ENCODE results near the gene THYN1.

The THYN1 gene

GRCh38 chr11:134243913-134244312 is 9.2 kb downstream of the THYN1 start:
- H3F3A ChIP-seq (ENCODE audit: insufficient read depth, low read length) = no peaks in the 10 kb centered on the region
- no peak overlapping the region for H3K27ac ChIP-seq (ENCODE audit: low read depth, low read length, poor library complexity, severe bottlenecking)
- no peak overlapping the region for H2AFZ ChIP-seq (ENCODE audit: low read length)
- no peaks in the 10 kb centered on the region for H3K27me3 ChIP-seq (ENCODE audit: insufficient read depth, low read length)
- H3K9me3 ChIP-seq (ENCODE audit: low read length) = no peaks in the 10 kb centered on the region
- H3K4me3 ChIP-seq (ENCODE audit: low read depth, low read length, poor library complexity, severe bottlenecking) = no peak overlapping the region
- no peak overlapping the region for H3K4me2 ChIP-seq (ENCODE audit: low read length)
- no peaks in the 10 kb centered on the region for H3K9me2 ChIP-seq (ENCODE audit: low read depth, low read length)
- H3K36me3 ChIP-seq (ENCODE audit: insufficient read depth, low read length) = peaks cover 16% of the 10 kb centered on the region
- H3K79me2 ChIP-seq (ENCODE audit: insufficient read depth, low read length) = no peaks in the 10 kb centered on the region
- H3K4me1 ChIP-seq (ENCODE audit: insufficient read depth, low read length, severe bottlenecking) = no peaks in the 10 kb centered on the region
- no peak for TF ChIP-seq EZH2 (IDR thresholded peaks at IDR 0.05; ENCODE audit: borderline replicate concordance, low read length)
- no peak for TF ChIP-seq CTCF (IDR thresholded peaks at IDR 0.05; ENCODE audit: low read length)
- H4K20me1 ChIP-seq (ENCODE audit: insufficient read depth, low read length) = no peaks in the 10 kb centered on the region
- no peak overlapping the region for H3K9ac ChIP-seq (ENCODE audit: low read length)

- no peaks in the 10 kb centered on the region for H3K9me3 ChIP-seq (ENCODE audit: low read length)
- H3K4me3 ChIP-seq (ENCODE audit: low read depth, low read length, poor library complexity, severe bottlenecking) = no peak overlapping the region
- H3F3A ChIP-seq (ENCODE audit: insufficient read depth, low read length) = no peaks in the 10 kb centered on the region
- no peak for TF ChIP-seq CTCF (IDR thresholded peaks at IDR 0.05; ENCODE audit: low read length)
- no peak for TF ChIP-seq EZH2 (IDR thresholded peaks at IDR 0.05; ENCODE audit: borderline replicate concordance, low read length)
- H3K4me1 ChIP-seq (ENCODE audit: insufficient read depth, low read length, severe bottlenecking) = no peaks in the 10 kb centered on the region
- H2AFZ ChIP-seq (ENCODE audit: low read length) = no peak overlapping the region
- H3K27me3 ChIP-seq (ENCODE audit: insufficient read depth, low read length) = no peaks in the 10 kb centered on the region
- H3K27ac ChIP-seq (ENCODE audit: low read depth, low read length, poor library complexity, severe bottlenecking) = no peak overlapping the region
- H3K9me2 ChIP-seq (ENCODE audit: low read depth, low read length) = no peaks in the 10 kb centered on the region
- H3K4me2 ChIP-seq (ENCODE audit: low read length) = no peak overlapping the region
- 0 out of 2 replicates have a peak, but pooled peaks cover 2% of the 10 kb centered on the region for H3K36me3 ChIP-seq (ENCODE audit: insufficient read depth, low read length)
- no peaks in the 10 kb centered on the region for H4K20me1 ChIP-seq (ENCODE audit: insufficient read depth, low read length)
- no peaks in the 10 kb centered on the region for H3K79me2 ChIP-seq (ENCODE audit: insufficient read depth, low read length)
- H3K9ac ChIP-seq (ENCODE audit: low read length) = no peak overlapping the region
These were observed 10.8 kb downstream of the THYN1 start for GRCh38 chr11:134242376-134242775.

GRCh38 chr11:134240592-134240991 is 12.6 kb downstream of the THYN1 start:
- Histone ChIP-seq H3K36me3 (ENCODE audit: insufficient read depth, low read length) (no peaks in the 10 kb centered on the region), H3K4me2 (ENCODE audit: low read length) (no peak overlapping the region), H3K27ac (ENCODE audit: low read depth, low read length, poor library complexity, severe bottlenecking) (no peak overlapping the region), H3F3A (ENCODE audit: insufficient read depth, low read length) (no peaks in the 10 kb centered on the region), H4K20me1 (ENCODE audit: insufficient read depth, low read length) (no peaks in the 10 kb centered on the region), H2AFZ (ENCODE audit: low read length) (no peak overlapping the region), H3K4me1 (ENCODE audit: insufficient read depth, low read length, severe bottlenecking) (no peaks in the 10 kb centered on the region), H3K9me3 (ENCODE audit: low read length) (no peaks in the 10 kb centered on the region), H3K79me2 (ENCODE audit: insufficient read depth, low read length) (no peaks in the 10 kb centered on the region), H3K9me2 (ENCODE audit: low read depth, low read length) (no peaks in the 10 kb centered on the region), H3K4me3 (ENCODE audit: low read depth, low read length, poor library complexity, severe bottlenecking) (no peak overlapping the region), H3K27me3 (ENCODE audit: insufficient read depth, low read length) (no peaks in the 10 kb centered on the region), H3K9ac (ENCODE audit: low read length) (no peak overlapping the region)
- no peak for TF ChIP-seq CTCF (IDR thresholded peaks at IDR 0.05; ENCODE audit: low read length)
- no peak for TF ChIP-seq EZH2 (IDR thresholded peaks at IDR 0.05; ENCODE audit: borderline replicate concordance, low read length)
